ENCODE results near the gene NFXL1.

GRCh38 chr4:47879458-47879857, 34.9 kb downstream of the NFXL1 start:
- TF ChIP-seq YY1 (IDR thresholded peaks at IDR 0.05; ENCODE audit: insufficient read depth, insufficient read length) (no peak), ZNF274 (IDR thresholded peaks at IDR 0.05; ENCODE audit: low read depth, low read length) (no peak)

All from NT2/D1 (cell line).